H1 (cell line): ENCODE data around the gene AQP7. TPM values are rescaled to one million over a fixed set of nuclear protein-coding genes. Genes with fewer than 3 reads are reported as not detected.

ENCODE experiments used
- CTCF ChIA-PET: fragments of 300-600 bp; sonication (Branson Sonifier 250); formaldehyde crosslinking; loops from one replicate; lab custom pipeline; 2021; ENCODE audit not compliant: partially characterized antibody; lab: Charles Lee
- POLR2A ChIA-PET: fragments of 300-600 bp; sonication (Branson Sonifier 250); formaldehyde crosslinking; loops from one replicate; lab custom pipeline; 2021; ENCODE audit warnings: inconsistent platforms; ENCODE audit not compliant: partially characterized antibody; lab: Charles Lee
- DNase-seq, 2 experiments: peaks; one replicate each; pipeline versions ENCODE4 v3.0.0 to v3.0.0-alpha.2; 2010 to 2022; ENCODE audit warnings: low spot score in 2 of 2, low read depth in 1 of 2, mixed read lengths in 1 of 2
- FAIRE-seq: peaks from 2 replicates; lab custom pipeline; 2011; peaks lifted over from hg19 to GRCh38; lab: Jason Lieb, UNC
- H2AFZ ChIP-seq: 2 replicates; pipeline ENCODE4 v1.8.1; 2012; ENCODE audit warnings: low read length, inconsistent platforms
- H2AK5ac ChIP-seq: 2 replicates; pipeline ENCODE4 v1.6.1; 2013; ENCODE audit warnings: low read depth, low read length
- H2BK120ac ChIP-seq: replicated peaks from 2 replicates; pipeline ENCODE3; 2013; ENCODE audit warnings: low read depth, low read length, inconsistent platforms
- H2BK12ac ChIP-seq: 2 replicates; pipeline ENCODE4 v1.6.1; 2013; ENCODE audit warnings: low read depth, low read length
- H2BK15ac ChIP-seq: 2 replicates; pipeline ENCODE4 v1.6.1; 2013; ENCODE audit warnings: low read length
- H2BK20ac ChIP-seq: 2 replicates; pipeline ENCODE4 v1.6.1; 2013; ENCODE audit warnings: low read length
- H2BK5ac ChIP-seq: 2 replicates; pipeline ENCODE4 v1.6.1; 2013; ENCODE audit warnings: low read depth, low read length
- H3K14ac ChIP-seq: 2 replicates; pipeline ENCODE4 v1.6.1; 2013; ENCODE audit warnings: inconsistent platforms; ENCODE audit not compliant: insufficient read length
- H3K18ac ChIP-seq: 2 replicates; pipeline ENCODE4 v1.6.1; 2013; ENCODE audit warnings: low read length; ENCODE audit errors: extremely low read depth
- H3K23ac ChIP-seq: 2 replicates; pipeline ENCODE4 v1.6.1; 2013; ENCODE audit warnings: inconsistent platforms; ENCODE audit not compliant: insufficient read length
- H3K23me2 ChIP-seq: 2 replicates; pipeline ENCODE4 v1.6.1; 2013; ENCODE audit warnings: low read depth, low read length
- H3K27ac ChIP-seq: 2 replicates; pipeline ENCODE4 v1.6.1; 2011; ENCODE audit warnings: low read depth, low read length, inconsistent platforms
- H3K27me3 ChIP-seq, 4 experiments: replicated peaks in 1 of 4; 1 replicate in 1 of 4; 2 replicates in 3 of 4; pipeline versions ENCODE4 v1.6.1 to v1.8.1; 2011 to 2013; ENCODE audit warnings: low read length in 3 of 4, mild to moderate bottlenecking in 3 of 4, inconsistent platforms in 2 of 4, mixed read lengths in 2 of 4, moderate library complexity in 1 of 4; ENCODE audit not compliant: control insufficient read depth in 3 of 4, insufficient read depth in 3 of 4; ENCODE audit errors: extremely low read depth in 1 of 4
- H3K36me3 ChIP-seq, 4 experiments: 2 replicates each; pipeline versions ENCODE4 v1.6.1 to v1.8.1; 2011 to 2013; ENCODE audit warnings: mild to moderate bottlenecking in 4 of 4, low read length in 3 of 4, moderate library complexity in 2 of 4, control low read depth in 1 of 4, inconsistent platforms in 1 of 4; ENCODE audit not compliant: insufficient read depth in 4 of 4, control insufficient read depth in 2 of 4
- H3K4ac ChIP-seq: replicated peaks from 2 replicates; pipeline ENCODE3; 2013; ENCODE audit warnings: low read length, low read depth, mixed read lengths, inconsistent platforms; ENCODE audit not compliant: insufficient read length
- H3K4me1 ChIP-seq, 4 experiments: replicated peaks in 1 of 4; 1 replicate in 1 of 4; 2 replicates in 3 of 4; pipeline versions ENCODE4 v1.6.1 to v1.8.1; 2011 to 2013; ENCODE audit warnings: low read length in 3 of 4, inconsistent platforms in 2 of 4, mixed read lengths in 1 of 4; ENCODE audit not compliant: insufficient read depth in 4 of 4, control insufficient read depth in 3 of 4
- H3K4me2 ChIP-seq, 2 experiments: 2 replicates each; pipeline versions ENCODE4 v1.6.1 to v1.8.1; 2011 to 2013; ENCODE audit warnings: low read depth in 2 of 2, low read length in 2 of 2, control low read depth in 1 of 2, inconsistent platforms in 1 of 2, mild to moderate bottlenecking in 1 of 2; ENCODE audit not compliant: insufficient read depth in 1 of 2
- H3K4me3 ChIP-seq, 4 experiments: fragments of 200-600, 300-600 bp in 1 of 4; sonication (generic), shearing (Covaris generic), sonication (Bioruptor Twin) in 1 of 4; 2 replicates each; pipeline versions ENCODE4 v1.5.1 to v1.8.1; 2011 to 2016; ENCODE audit warnings: low read length in 4 of 4, low read depth in 3 of 4, control low read depth in 2 of 4, inconsistent platforms in 2 of 4, mild to moderate bottlenecking in 2 of 4, mixed read lengths in 1 of 4, moderate library complexity in 1 of 4; ENCODE audit not compliant: insufficient read depth in 2 of 4; ENCODE audit errors: extremely low read depth in 1 of 4
- H3K56ac ChIP-seq: replicated peaks from 2 replicates; pipeline ENCODE3; 2013; ENCODE audit warnings: low read depth, mild to moderate bottlenecking, mixed read lengths, low read length, inconsistent platforms; ENCODE audit not compliant: insufficient read length
- H3K79me1 ChIP-seq: 2 replicates; pipeline ENCODE4 v1.6.1; 2013; ENCODE audit warnings: low read depth, low read length, control low read depth
- H3K79me2 ChIP-seq, 2 experiments: 2 replicates each; pipeline versions ENCODE4 v1.6.1 to v1.8.1; 2012 to 2013; ENCODE audit warnings: low read length in 2 of 2, mild to moderate bottlenecking in 2 of 2, inconsistent platforms in 1 of 2; ENCODE audit not compliant: insufficient read depth in 2 of 2, control insufficient read depth in 1 of 2
- H3K9ac ChIP-seq, 4 experiments: replicated peaks in 1 of 4; 1 replicate in 1 of 4; 2 replicates in 3 of 4; pipeline versions ENCODE4 v1.6.1 to v1.8.1; 2011 to 2013; ENCODE audit warnings: low read depth in 3 of 4, low read length in 3 of 4, control low read depth in 2 of 4, mild to moderate bottlenecking in 2 of 4, moderate library complexity in 2 of 4, inconsistent platforms in 1 of 4; ENCODE audit errors: extremely low read depth in 1 of 4
- H3K9me3 ChIP-seq, 2 experiments: 2 replicates each; pipeline versions ENCODE4 v1.6.1 to v1.8.1; 2012 to 2013; ENCODE audit warnings: mild to moderate bottlenecking in 2 of 2, moderate library complexity in 2 of 2, control low read depth in 1 of 2, inconsistent platforms in 1 of 2, low read depth in 1 of 2, low read length in 1 of 2, mixed read lengths in 1 of 2; ENCODE audit not compliant: insufficient read depth in 2 of 2
- H4K20me1 ChIP-seq, 2 experiments: replicated peaks in 1 of 2; 2 replicates each; pipeline versions ENCODE3 to v1.8.1; 2011 to 2013; ENCODE audit warnings: inconsistent platforms in 2 of 2, low read length in 2 of 2, mild to moderate bottlenecking in 1 of 2; ENCODE audit not compliant: insufficient read depth in 2 of 2, control insufficient read depth in 1 of 2
- H4K5ac ChIP-seq: 2 replicates; pipeline ENCODE4 v1.6.1; 2013; ENCODE audit warnings: low read length, low read depth, mixed read lengths, inconsistent platforms; ENCODE audit not compliant: insufficient read length
- H4K8ac ChIP-seq: 2 replicates; pipeline ENCODE4 v1.8.0; 2013; ENCODE audit warnings: mild to moderate bottlenecking, moderate library complexity, low read length, inconsistent platforms; ENCODE audit not compliant: insufficient read depth; ENCODE audit errors: extremely low read depth
- H4K91ac ChIP-seq: replicated peaks from 2 replicates; pipeline ENCODE3; 2013; ENCODE audit warnings: low read length, mixed read lengths, inconsistent platforms; ENCODE audit not compliant: insufficient read length
- EGR1 ChIP-seq: IDR thresholded peaks from 2 replicates; pipeline ENCODE4 v1.6.1; 2011; ENCODE audit warnings: low read depth, low read length, borderline replicate concordance
- HDAC6 ChIP-seq: IDR thresholded peaks from one replicate; pipeline ENCODE4 v1.7.1; 2012; ENCODE audit warnings: low read depth, mild to moderate bottlenecking, inconsistent platforms, low read length, moderate library complexity
- WGBS, 2 experiments: shearing (Covaris generic) in 1 of 2; methylation state at CpG; one replicate each; pipeline versions ENCODE4 v1.1.6 to v1.1.7; 2013 to 2015; ENCODE audit warnings: low lambda C conversion rate in 2 of 2, mixed read lengths in 2 of 2, inconsistent platforms in 1 of 2, low coverage in 1 of 2, missing lambda C conversion rate in 1 of 2; ENCODE audit not compliant: insufficient replicate concordance in 2 of 2, insufficient coverage in 1 of 2, insufficient read length in 1 of 2; ENCODE audit errors: extremely low coverage in 1 of 2, missing lambda C conversion rate in 1 of 2; 5-methylcytosine and 5-hydroxymethylcytosine counted together
- polyA plus RNA-seq, 7 experiments: library from polyadenylated mRNA; depleted of rRNA in 3 of 7; stranded (reverse) in 5 of 7; unstranded in 2 of 7; fragments of >200 nt in 5 of 7; fragments of 200-250 nt in 2 of 7; gene quantifications; 1 replicate in 5 of 7; 2 replicates in 1 of 7; 4 replicates in 1 of 7; pipeline versions ENCODE4 v1.2.1 to v1.2.3, GENCODE V29; 2011 to 2013; ENCODE audit warnings: missing spikeins in 2 of 7, mixed read lengths in 2 of 7
- total RNA-seq: library from RNA; stranded (reverse); fragmentation: NEBNext Ultra II Directional; extraction: Animal tissue kit (Norgen Biotek cat#: 25700); gene quantifications from 2 replicates; pipeline ENCODE4 v1.2.1, GENCODE V29; 2021

AQP7 gene
- total and polyA plus RNA-seq, 2 of the 8 experiments (the other 6 are each of a cell fraction or from before 2014, with no cell fraction given), result not detected

GRCh38 chr9:33418090-33418489 is 15.7 kb upstream of the AQP7 start:
- Histone ChIP-seq H3K79me1 (no peaks in the 10 kb centered on the region), H3K4me2 (no peak overlapping the region), H3K56ac (no peak overlapping the region), H2BK5ac (no peak overlapping the region), H4K5ac (no peak overlapping the region), H3K9me3 (no peaks in the 10 kb centered on the region), H3K4me1 (peaks cover 0 to 4% (median 3%) of the 10 kb centered on the region in 4 experiments; a peak in 2 of 7 replicates), H4K8ac (peak overlapping the region; percentile 9; the same call in 1 of the 2 replicates), H2BK120ac (no peak overlapping the region), H3K9ac (no peak overlapping the region), H3K4ac (no peak overlapping the region), H3K14ac (no peak overlapping the region), H4K20me1 (no peaks in the 10 kb centered on the region), H3K18ac (no peak overlapping the region), H2BK15ac (no peak overlapping the region), H2BK12ac (no peak overlapping the region), H3K23me2 (no peaks in the 10 kb centered on the region), H3K4me3 (no peak overlapping the region), H3K36me3 (no peaks in the 10 kb centered on the region), H3K23ac (no peak overlapping the region), H3K79me2 (no peaks in the 10 kb centered on the region), H4K91ac (no peak overlapping the region), H3K27ac (no peak overlapping the region), H2AFZ (no peak overlapping the region), H2BK20ac (no peak overlapping the region), H2AK5ac (no peak overlapping the region)
- ChIA-PET CTCF (interaction anchor here (0.6 to 9.5 kb wide), 9 partner anchors 9 to 131 kb away, joined by 3 to 134 read pairs (median 8); partner anchors contain the start of gene AQP3), POLR2A (no interaction called here)
- FAIRE-seq, result no peak
- no peak for DNase-seq
- 97% methylated on average over 7 of the region's 8 CpGs; no CpG with 5 or more reads in 1 of the 2 experiments for WGBS, 2 experiments
- TF ChIP-seq EGR1 (no peak), HDAC6 (no peak)
- TF ChIP-seq, all 59 proteins: peak for 0
- H3K27me3 ChIP-seq, result no peaks in the 10 kb centered on the region; a peak in 1 of 7 replicates
